ENCODE measurements around the gene ZNF534. TPM values are rescaled to one million over a fixed set of nuclear protein-coding genes. Genes with fewer than 3 reads are reported as not detected.
"Not testable (repeated sequence)": the region's sequence is repeated elsewhere in the genome, so short reads cannot be mapped to it uniquely, and the experiment has no call there.

ZNF534 gene
- total and polyA plus RNA-seq, 8 donors = 0.35 to 2.1 (median 0.45) TPM; not detected in 1

DNA sequence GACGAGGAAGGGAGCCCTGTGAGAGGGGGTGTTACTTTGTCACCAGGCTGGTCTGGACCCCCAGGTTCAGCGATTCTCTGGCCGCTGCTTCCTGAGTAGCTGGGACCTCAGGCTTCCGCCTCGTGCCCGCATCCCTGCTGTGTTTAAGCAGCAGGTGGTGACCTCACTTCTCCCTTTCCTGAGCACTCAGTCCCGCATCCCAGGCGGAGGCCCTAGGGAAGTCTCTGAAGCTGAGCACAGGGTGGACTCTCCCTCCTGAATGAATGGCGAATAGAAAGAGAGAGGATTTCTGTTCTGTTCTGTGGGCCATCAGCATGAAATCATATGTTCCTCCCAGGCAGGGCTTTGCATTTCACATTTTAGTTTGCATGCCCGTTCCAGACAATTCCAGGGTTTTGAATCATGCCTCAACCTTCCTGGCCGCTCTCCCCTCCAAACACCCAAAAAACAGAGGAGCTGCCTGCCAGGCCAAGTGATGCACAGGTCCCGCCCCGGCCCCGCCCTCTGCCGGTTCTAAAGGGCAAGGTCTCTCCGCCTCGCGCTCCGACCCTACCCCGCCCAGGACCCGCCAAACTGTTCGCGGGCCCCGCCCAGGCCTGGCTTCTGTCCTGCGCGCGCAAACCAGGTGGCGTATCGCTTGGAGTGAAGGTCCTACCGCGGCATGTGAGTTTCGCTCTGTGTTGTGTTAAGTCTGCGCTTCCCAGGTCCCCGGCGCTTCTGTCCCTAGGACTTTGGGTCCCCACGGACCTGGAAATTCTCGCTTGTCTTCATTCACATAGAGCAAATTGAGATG lies 63.4 kb downstream of the ZNF534 start:
- Histone ChIP-seq H3K9me3 (peaks cover 0 to 97% of the 10 kb centered on the region in 2 donors), H3K36me3 (peaks cover 0 to 9% of the 10 kb centered on the region in 2 donors), H3K27me3 (peaks cover 0 to 6% of the 10 kb centered on the region in 2 donors), H3K4me1 (no peaks in the 10 kb centered on the region), H3K4me3 (no peak overlapping the region), H3K27ac (no peak overlapping the region)
- TF ChIP-seq, protein P1, sequence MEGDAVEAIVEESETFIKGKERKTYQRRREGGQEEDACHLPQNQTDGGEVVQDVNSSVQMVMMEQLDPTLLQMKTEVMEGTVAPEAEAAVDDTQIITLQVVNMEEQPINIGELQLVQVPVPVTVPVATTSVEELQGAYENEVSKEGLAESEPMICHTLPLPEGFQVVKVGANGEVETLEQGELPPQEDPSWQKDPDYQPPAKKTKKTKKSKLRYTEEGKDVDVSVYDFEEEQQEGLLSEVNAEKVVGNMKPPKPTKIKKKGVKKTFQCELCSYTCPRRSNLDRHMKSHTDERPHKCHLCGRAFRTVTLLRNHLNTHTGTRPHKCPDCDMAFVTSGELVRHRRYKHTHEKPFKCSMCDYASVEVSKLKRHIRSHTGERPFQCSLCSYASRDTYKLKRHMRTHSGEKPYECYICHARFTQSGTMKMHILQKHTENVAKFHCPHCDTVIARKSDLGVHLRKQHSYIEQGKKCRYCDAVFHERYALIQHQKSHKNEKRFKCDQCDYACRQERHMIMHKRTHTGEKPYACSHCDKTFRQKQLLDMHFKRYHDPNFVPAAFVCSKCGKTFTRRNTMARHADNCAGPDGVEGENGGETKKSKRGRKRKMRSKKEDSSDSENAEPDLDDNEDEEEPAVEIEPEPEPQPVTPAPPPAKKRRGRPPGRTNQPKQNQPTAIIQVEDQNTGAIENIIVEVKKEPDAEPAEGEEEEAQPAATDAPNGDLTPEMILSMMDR (IDR thresholded peaks at IDR 0.05) = no peak
- DNase-seq (peak in 3 of 4 donors; percentile 8 to 77 (median 19)), ATAC-seq (no peak)
- intact Hi-C loops (cut with DNase I) = no loop called here

GRCh38 chr19:52492994-52493470 lies 64.1 kb downstream of the ZNF534 start:
- ATAC-seq (peak; percentile 19), DNase-seq (peak in 2 of 4 donors; percentile 8 to 42)

DNA sequence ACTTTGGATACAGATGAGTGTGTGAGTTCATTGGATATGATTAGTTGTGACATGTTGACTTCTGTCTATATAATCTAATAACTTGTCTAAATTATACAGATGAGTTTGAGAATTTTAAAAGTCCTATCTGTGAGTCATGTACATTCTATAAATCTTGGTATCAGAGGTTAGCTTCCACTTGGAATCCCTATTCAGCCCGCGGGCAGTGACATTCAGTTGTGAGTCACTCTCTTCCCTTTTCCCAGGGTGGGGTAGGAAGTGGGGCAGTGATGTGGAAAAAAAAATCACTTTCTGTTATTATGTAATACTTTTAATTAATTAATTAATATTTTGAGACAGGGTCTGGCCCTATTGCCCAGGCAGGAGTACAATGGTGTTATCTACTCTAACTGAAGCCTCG lies 65.6 kb downstream of the ZNF534 start:
- intact Hi-C loops (cut with DNase I) = no loop called here
- ATAC-seq (no peak), DNase-seq (no peak)
- peaks cover 0 to 97% of the 10 kb centered on the region in 2 donors for H3K9me3 ChIP-seq
- no peaks in the 10 kb centered on the region for H3K4me1 ChIP-seq
- peaks cover 0 to 9% of the 10 kb centered on the region in 2 donors for H3K36me3 ChIP-seq
- H3K4me3 ChIP-seq = no peak overlapping the region
- TF ChIP-seq, protein P1 (IDR thresholded peaks at IDR 0.05) = no peak
- peaks cover 0 to 6% of the 10 kb centered on the region in 2 donors for H3K27me3 ChIP-seq
- no peak overlapping the region for H3K27ac ChIP-seq

More at GRCh38 chr19:52492994-52493470, 64.1 kb downstream of the ZNF534 start:
- Histone ChIP-seq H3K36me3 (peaks cover 0 to 9% of the 10 kb centered on the region in 2 donors), H3K4me3 (no peak overlapping the region), H3K27ac (no peak overlapping the region), H3K9me3 (peaks cover 0 to 97% of the 10 kb centered on the region in 2 donors), H3K4me1 (no peaks in the 10 kb centered on the region), H3K27me3 (peaks cover 0 to 6% of the 10 kb centered on the region in 2 donors)
- intact Hi-C loops (cut with DNase I) = no loop called here
- TF ChIP-seq, protein P1 (IDR thresholded peaks at IDR 0.05) = no peak

GRCh38 chr19:52498571-52498970 lies 69.6 kb downstream of the ZNF534 start:
- intact Hi-C loops (cut with DNase I) = no loop called here
- DNase-seq (no peak), ATAC-seq (no peak)
- H3K27ac ChIP-seq = no peak overlapping the region
- H3K36me3 ChIP-seq = peaks cover 0 to 28% of the 10 kb centered on the region in 2 donors
- no peaks in the 10 kb centered on the region for H3K4me1 ChIP-seq
- H3K27me3 ChIP-seq = no peaks in the 10 kb centered on the region
- TF ChIP-seq, protein P1 (IDR thresholded peaks at IDR 0.05) = no peak
- H3K9me3 ChIP-seq = peaks cover 0 to 98% of the 10 kb centered on the region in 2 donors
- H3K4me3 ChIP-seq = no peak overlapping the region

- intact Hi-C loops (cut with DNase I); H3K27ac ChIP-seq; H3K4me1 ChIP-seq; ATAC-seq; H3K27me3 ChIP-seq; H3K4me3 ChIP-seq; DNase-seq: not testable (repeated sequence)
- peaks cover 0 to 98% of the 10 kb centered on the region in 2 donors for H3K9me3 ChIP-seq
- H3K36me3 ChIP-seq = peaks cover 0 to 47% of the 10 kb centered on the region in 2 donors
These were observed 71.5 kb downstream of the ZNF534 start for GRCh38 chr19:52500474-52500873.

- H3K4me3 ChIP-seq; DNase-seq; intact Hi-C loops (cut with DNase I); ATAC-seq; H3K27ac ChIP-seq; H3K4me1 ChIP-seq; H3K27me3 ChIP-seq: not testable (repeated sequence)
- H3K36me3 ChIP-seq = peaks cover 0 to 52% of the 10 kb centered on the region in 2 donors
- H3K9me3 ChIP-seq = peaks cover 0 to 100% of the 10 kb centered on the region in 2 donors
These were observed 72.0 kb downstream of the ZNF534 start for GRCh38 chr19:52500991-52501390.
